SK-N-MC (cell line): ENCODE data around the gene EFHD2.

Experiments used
- DNase-seq: peaks from one replicate; pipeline ENCODE4 v3.0.0-alpha.2; 2011; ENCODE audit warnings: low read depth, low spot score
- H3K27ac ChIP-seq: fragments of 200-600 bp; sonication (generic); 2 replicates; pipeline ENCODE4 v1.5.1; 2016; ENCODE audit warnings: mixed run types
- H3K36me3 ChIP-seq: fragments of 200-600 bp; sonication (generic); 2 replicates; pipeline ENCODE4 v1.6.1; 2017; ENCODE audit warnings: antibody characterized with exemption, low read length, mixed read lengths; ENCODE audit not compliant: insufficient read depth
- H3K4me3 ChIP-seq: fragments of 200-600 bp; sonication (generic); 2 replicates; pipeline ENCODE4 v1.5.1; 2016
- H3K9ac ChIP-seq: fragments of 200-600 bp; sonication (generic); 2 replicates; pipeline ENCODE4 v1.8.0; 2017; ENCODE audit warnings: mixed run types, mixed read lengths; ENCODE audit not compliant: insufficient read length
- H3K9me3 ChIP-seq: fragments of 200-600 bp; sonication (generic); 2 replicates; pipeline ENCODE4 v1.6.1; 2017; ENCODE audit warnings: low read depth, mild to moderate bottlenecking, antibody characterized with exemption, low read length, moderate library complexity, mixed read lengths
- EZH2 ChIP-seq: fragments of 200-600 bp; sonication (generic); IDR thresholded peaks from one replicate; pipeline ENCODE4 v1.6.1; 2017; ENCODE audit warnings: antibody characterized with exemption
- FOXP2 ChIP-seq: optimal IDR thresholded peaks from 2 replicates; pipeline ENCODE3; 2011; ENCODE audit warnings: mild to moderate bottlenecking, moderate library complexity; ENCODE audit not compliant: insufficient read depth; ENCODE audit errors: extremely low read length, control extremely low read depth
- POLR2AphosphoS5 ChIP-seq: IDR thresholded peaks from 2 replicates; pipeline ENCODE4 v1.6.1; 2012; ENCODE audit warnings: mild to moderate bottlenecking, low read depth, low read length, borderline replicate concordance

The EFHD2 gene

DNA sequence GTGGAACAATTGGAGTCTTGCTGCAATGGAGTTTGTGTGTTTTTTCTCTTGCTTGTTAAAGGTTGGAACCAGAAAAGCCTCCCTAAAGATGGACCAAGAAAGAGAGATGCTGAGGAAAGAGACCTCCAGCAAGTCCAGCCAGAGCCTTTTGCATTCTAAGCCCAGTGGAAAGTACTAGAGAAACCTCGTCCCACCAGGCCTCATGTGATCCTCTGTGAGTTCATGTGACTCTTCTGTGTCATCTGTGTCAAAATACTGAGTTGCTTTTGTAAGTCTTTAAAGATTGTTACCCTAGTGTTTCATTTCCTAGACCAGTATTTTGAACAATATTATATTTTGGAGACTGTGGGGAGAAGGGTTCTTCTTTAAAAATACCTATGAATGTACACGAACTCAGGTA is 12.5 kb upstream of the EFHD2 start:
- no peak for DNase-seq
- Histone ChIP-seq H3K27ac (no peak overlapping the region), H3K9ac (no peak overlapping the region)

DNA sequence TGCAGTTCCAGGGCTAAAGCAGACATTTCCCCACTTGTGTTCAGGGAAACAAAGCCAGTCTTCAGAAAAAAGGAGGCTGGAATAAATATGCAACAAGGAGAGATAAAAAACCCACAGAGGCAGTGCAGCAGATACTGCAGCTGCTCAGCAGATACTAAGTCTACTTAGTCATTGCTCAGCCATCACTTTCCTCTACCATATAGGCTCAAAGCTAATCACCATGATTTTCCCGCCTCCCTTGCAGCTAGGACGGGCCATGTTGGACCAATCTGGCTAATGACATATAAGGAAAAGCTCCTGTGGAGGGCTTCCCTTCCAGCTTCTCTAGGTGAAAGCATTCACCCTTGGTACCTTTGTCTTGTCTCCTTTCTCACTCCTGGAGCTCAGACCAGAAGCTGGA is 10.0 kb upstream of the EFHD2 start:
- no peak overlapping the region for H3K27ac ChIP-seq
- H3K4me3 ChIP-seq, result no peak overlapping the region
- DNase-seq, result no peak
- no peak for TF ChIP-seq EZH2
- no peak for TF ChIP-seq POLR2AphosphoS5
- TF ChIP-seq FOXP2, result no peak
- no peaks in the 10 kb centered on the region for H3K36me3 ChIP-seq
- no peaks in the 10 kb centered on the region for H3K9me3 ChIP-seq
- H3K9ac ChIP-seq, result no peak overlapping the region

More for the DNA sequence above, 12.5 kb upstream of the EFHD2 start:
- Histone ChIP-seq H3K9me3 (no peaks in the 10 kb centered on the region), H3K36me3 (no peaks in the 10 kb centered on the region), H3K4me3 (no peak overlapping the region)
- no peak for TF ChIP-seq EZH2
- TF ChIP-seq FOXP2, result no peak
- no peak for TF ChIP-seq POLR2AphosphoS5

DNA sequence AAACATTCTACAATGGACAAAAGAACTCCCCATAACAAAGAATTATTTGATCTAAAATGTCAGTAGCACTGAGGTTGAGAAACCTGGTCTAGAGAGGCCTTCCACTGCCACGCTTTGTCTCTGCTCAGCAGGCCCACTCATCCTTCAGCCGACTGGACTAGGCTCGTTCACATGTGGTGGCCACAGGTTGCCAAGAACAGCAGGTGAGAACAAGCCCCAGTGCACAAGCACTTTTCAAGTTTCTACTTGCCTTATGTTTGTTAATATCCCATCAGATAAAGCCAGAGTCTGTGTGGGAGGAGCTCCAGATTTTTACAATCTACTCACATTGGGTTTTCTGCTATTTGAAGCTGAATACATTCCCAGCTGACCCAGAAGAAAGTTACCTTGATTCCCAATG is 9.1 kb upstream of the EFHD2 start:
- Histone ChIP-seq H3K36me3 (no peaks in the 10 kb centered on the region), H3K27ac (no peak overlapping the region), H3K9me3 (no peaks in the 10 kb centered on the region), H3K9ac (no peak overlapping the region), H3K4me3 (no peak overlapping the region)
- TF ChIP-seq POLR2AphosphoS5, result no peak
- DNase-seq, result no peak

DNA sequence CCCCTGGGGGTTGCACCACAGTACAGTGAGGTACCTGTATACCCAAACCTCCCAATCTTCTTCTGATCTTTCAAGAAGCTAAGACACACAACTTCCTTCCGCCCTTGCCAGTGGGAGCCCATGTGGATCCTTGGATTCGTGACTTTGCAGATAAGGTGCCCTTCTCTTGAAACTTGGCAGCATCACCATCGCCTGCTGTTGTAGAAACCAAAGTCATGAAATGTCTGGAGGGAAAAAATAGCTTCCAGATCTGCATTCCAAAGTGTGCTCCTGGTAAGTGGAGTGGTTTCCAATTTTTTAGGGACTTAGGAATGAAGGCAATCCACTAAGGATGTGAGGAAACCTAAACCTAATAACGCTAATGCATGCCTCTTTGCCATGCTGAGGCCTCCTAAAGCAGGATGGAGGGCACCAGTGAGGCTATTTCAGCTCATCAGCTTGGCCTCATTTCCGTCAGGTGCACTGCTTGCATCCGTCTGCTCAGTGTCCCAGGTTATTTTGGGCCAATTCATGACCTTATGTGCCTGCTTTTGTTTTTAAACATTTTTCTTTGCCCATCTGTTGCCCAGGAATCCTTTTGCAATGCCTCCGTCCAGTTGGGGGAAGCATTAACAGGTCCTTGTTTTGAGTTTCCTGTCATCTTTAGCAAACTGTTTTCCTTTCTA is 8.2 kb upstream of the EFHD2 start:
- no peak for DNase-seq
- Histone ChIP-seq H3K36me3 (no peaks in the 10 kb centered on the region), H3K4me3 (no peak overlapping the region), H3K9me3 (no peaks in the 10 kb centered on the region), H3K9ac (no peak overlapping the region), H3K27ac (no peak overlapping the region)
- no peak for TF ChIP-seq POLR2AphosphoS5
- no peak for TF ChIP-seq EZH2
- no peak for TF ChIP-seq FOXP2

DNA sequence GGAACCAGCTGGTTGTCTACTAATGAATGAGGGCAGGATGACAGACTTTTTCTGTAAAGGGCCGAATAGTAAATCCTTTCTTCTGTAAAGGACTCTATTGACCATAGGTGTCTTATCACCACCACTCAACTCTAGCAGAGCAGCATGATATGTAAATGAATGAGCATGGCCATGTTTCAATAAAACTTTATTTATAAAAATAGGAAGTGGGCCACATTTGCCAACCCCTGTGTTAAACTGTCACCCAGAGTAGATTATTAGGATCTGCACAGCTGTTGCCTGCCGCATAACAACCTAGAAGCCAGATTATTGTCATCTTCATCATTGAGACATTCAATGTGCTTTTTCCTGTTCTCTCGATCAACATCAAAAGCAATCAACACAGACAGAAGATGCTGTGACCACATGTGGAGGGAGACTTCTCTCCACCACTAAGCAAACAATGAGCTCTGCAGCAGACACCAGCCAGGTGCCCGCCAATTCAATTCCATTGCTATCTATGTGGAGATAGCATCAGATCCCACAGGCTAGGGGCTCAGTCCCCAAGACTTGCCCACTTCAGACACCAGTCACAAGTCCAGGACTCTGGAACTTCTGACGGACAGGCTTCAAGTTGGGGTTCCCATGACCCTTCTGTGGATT is 6.8 kb upstream of the EFHD2 start:
- H3K9me3 ChIP-seq, result no peaks in the 10 kb centered on the region
- no peak overlapping the region for H3K4me3 ChIP-seq
- no peak overlapping the region for H3K27ac ChIP-seq
- no peaks in the 10 kb centered on the region for H3K36me3 ChIP-seq
- H3K9ac ChIP-seq, result no peak overlapping the region
- TF ChIP-seq EZH2, result no peak
- TF ChIP-seq POLR2AphosphoS5, result no peak
- no peak for TF ChIP-seq FOXP2
- no peak for DNase-seq

DNA sequence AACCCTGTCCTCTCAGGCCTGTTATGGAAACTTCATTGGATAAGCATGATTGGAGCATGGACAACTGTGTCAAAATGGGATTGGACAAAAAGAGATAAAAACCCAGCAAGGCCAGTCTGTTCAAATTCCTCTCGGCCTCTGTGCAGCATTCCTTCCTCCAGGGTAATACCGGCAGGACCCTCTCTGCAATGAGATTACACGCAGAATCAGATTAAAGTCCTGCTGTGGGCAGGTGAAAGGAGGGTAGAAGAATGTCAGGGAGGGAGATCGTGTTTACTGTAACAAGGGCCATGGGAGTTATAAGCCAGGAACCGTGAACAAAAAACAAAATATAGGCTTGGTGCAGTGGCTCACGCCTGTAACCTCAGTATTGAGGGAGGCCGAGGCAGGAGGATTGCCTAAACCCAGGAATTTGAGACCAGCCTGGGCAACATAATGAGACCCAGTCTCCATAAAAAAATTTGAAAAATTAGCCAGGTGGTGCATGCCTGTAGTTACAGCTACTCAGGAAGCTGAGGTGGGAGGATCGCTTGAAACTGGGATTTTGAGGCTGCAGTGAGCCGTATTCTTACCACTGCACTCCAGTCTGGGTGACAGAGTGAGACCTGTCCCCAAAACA is 5.6 kb upstream of the EFHD2 start:
- Histone ChIP-seq H3K9me3 (no peaks in the 10 kb centered on the region), H3K27ac (no peak overlapping the region), H3K9ac (no peak overlapping the region), H3K36me3 (no peaks in the 10 kb centered on the region), H3K4me3 (no peak overlapping the region)
- DNase-seq, result no peak
- TF ChIP-seq FOXP2 (no peak), POLR2AphosphoS5 (no peak), EZH2 (no peak)

DNA sequence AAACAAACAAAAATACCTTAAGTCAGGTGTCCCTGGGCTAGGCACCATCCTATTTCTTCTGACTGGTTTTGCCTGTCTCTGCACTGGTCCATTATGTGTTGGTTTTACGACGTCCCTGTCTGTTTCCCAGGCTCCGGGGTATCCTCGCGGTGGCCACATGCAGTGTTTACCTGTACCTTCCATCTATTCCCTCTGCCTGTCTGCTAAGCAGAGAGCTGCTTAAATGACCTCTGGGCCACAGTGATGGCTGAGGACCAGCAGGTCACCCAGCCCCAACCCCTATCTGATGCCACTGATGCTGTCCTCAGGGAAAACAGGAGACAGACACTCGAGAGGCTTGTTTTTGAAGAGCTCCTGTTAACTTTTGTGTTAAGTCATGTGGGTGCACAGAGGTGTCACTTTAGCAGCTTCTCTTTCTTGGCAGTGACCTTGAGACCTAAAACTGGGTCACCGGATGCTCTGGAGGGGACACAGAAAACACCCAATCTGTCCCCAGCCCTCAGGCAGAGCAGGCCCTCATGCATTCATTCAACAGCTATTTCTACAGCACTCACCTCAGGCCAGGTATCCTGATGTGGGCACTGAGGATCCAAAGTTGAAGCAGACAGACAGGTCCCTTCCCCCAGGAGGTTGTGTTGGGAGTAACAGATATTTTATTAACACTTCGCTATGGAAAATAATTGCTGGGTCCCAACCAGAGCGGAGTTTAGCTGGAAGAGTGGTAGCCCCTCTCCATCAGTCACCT is 4.4 kb upstream of the EFHD2 start:
- no peak for DNase-seq
- no peak overlapping the region for H3K4me3 ChIP-seq
- H3K9ac ChIP-seq, result no peak overlapping the region
- no peaks in the 10 kb centered on the region for H3K9me3 ChIP-seq
- TF ChIP-seq EZH2 (no peak), POLR2AphosphoS5 (no peak), FOXP2 (no peak)
- H3K36me3 ChIP-seq, result no peaks in the 10 kb centered on the region
- no peak overlapping the region for H3K27ac ChIP-seq
